Gastrocnemius medialis (tissue), 4 donors: ENCODE results near the gene ARHGAP10. TPM values are rescaled to one million over a fixed set of nuclear protein-coding genes. Genes with fewer than 3 reads are reported as not detected.

Experiments used
- ATAC-seq, 2 donors: fragments of 150-250 bp; one replicate each; pipeline ENCODE4 v1.9.1; 2016
- DNase-seq, 2 donors: peaks; one replicate each; pipeline ENCODE4 v3.0.0-alpha.2; 2019
- H3K27ac ChIP-seq, 4 donors: fragments of 200-600 bp; sonication (generic); 1 replicate in 1 of 4; 2 replicates in 3 of 4; pipeline ENCODE4 v1.5.1; 2016 to 2018; ENCODE audit warnings: mild to moderate bottlenecking in 2 of 4, moderate library complexity in 1 of 4
- H3K27me3 ChIP-seq, 3 donors: fragments of 200-600 bp; sonication (generic) in 2 of 3; 1 replicate in 1 of 3; 2 replicates in 2 of 3; pipeline versions ENCODE4 v1.5.1 to v1.6.0; 2016 to 2019; ENCODE audit warnings: mild to moderate bottlenecking in 1 of 3, moderate library complexity in 1 of 3
- H3K36me3 ChIP-seq, 2 donors: fragments of 200-600 bp; sonication (generic) in 1 of 2; one replicate each; pipeline ENCODE4 v1.5.1; 2017 to 2018
- H3K4me1 ChIP-seq, 2 donors: fragments of 200-600 bp; sonication (generic) in 1 of 2; one replicate each; pipeline ENCODE4 v1.5.1; 2016 to 2017; ENCODE audit warnings: mild to moderate bottlenecking in 2 of 2
- H3K4me3 ChIP-seq, 4 donors: fragments of 200-600 bp; sonication (generic) in 3 of 4; 1 replicate in 1 of 4; 2 replicates in 3 of 4; pipeline ENCODE4 v1.5.1; 2016 to 2019; ENCODE audit warnings: mild to moderate bottlenecking in 2 of 4
- H3K9me3 ChIP-seq, 3 donors: fragments of 200-600 bp; sonication (generic) in 2 of 3; 1 replicate in 1 of 3; 2 replicates in 2 of 3; pipeline ENCODE4 v1.5.1; 2016 to 2019
- POLR2A ChIP-seq, 2 donors: fragments of 450-650 bp; IDR thresholded peaks; one replicate each; pipeline ENCODE4 v1.6.1; 2017; ENCODE audit warnings: antibody characterized with exemption in 2 of 2, mild to moderate bottlenecking in 2 of 2, moderate library complexity in 2 of 2
- in situ Hi-C, 4 donors: fragments of 200-750 bp; cut with MboI; loops; one replicate each; pipeline versions ENCODE4 v1.15.0 to v1.8.0; 2017; ENCODE audit warnings: low sequenced_read_pairs in 4 of 4
- intact Hi-C: fragments of 100-400 bp; cut with DNase I; formaldehyde crosslinking; loops from one replicate; pipeline ENCODE4 v1.15.1; 2023; ENCODE audit warnings: low total_unique reads
- total RNA-seq, 4 donors: library from RNA; depleted of rRNA; stranded (reverse); fragments of >200 nt; gene quantifications; one replicate each; pipeline versions ENCODE4 v1.1.0 to v1.2.3, GENCODE V29; 2016
- TF ChIP-seq, protein P1 (sequence below), 5 experiments: fragments of 450-650 bp in 3 of 5; fragments of 200-600 bp in 2 of 5; sonication (generic) in 2 of 5; IDR thresholded peaks in 4 of 5; conservative IDR thresholded peaks in 1 of 5; 1 replicate in 4 of 5; 2 replicates in 1 of 5; pipeline ENCODE4 v1.5.1; 2016 to 2019; ENCODE audit warnings: antibody characterized with exemption in 5 of 5, mild to moderate bottlenecking in 3 of 5, moderate library complexity in 3 of 5

The ARHGAP10 gene
- total RNA-seq, 4 donors from 2014 or later: 22.1 to 34.6 (median 28.0) TPM

DNA sequence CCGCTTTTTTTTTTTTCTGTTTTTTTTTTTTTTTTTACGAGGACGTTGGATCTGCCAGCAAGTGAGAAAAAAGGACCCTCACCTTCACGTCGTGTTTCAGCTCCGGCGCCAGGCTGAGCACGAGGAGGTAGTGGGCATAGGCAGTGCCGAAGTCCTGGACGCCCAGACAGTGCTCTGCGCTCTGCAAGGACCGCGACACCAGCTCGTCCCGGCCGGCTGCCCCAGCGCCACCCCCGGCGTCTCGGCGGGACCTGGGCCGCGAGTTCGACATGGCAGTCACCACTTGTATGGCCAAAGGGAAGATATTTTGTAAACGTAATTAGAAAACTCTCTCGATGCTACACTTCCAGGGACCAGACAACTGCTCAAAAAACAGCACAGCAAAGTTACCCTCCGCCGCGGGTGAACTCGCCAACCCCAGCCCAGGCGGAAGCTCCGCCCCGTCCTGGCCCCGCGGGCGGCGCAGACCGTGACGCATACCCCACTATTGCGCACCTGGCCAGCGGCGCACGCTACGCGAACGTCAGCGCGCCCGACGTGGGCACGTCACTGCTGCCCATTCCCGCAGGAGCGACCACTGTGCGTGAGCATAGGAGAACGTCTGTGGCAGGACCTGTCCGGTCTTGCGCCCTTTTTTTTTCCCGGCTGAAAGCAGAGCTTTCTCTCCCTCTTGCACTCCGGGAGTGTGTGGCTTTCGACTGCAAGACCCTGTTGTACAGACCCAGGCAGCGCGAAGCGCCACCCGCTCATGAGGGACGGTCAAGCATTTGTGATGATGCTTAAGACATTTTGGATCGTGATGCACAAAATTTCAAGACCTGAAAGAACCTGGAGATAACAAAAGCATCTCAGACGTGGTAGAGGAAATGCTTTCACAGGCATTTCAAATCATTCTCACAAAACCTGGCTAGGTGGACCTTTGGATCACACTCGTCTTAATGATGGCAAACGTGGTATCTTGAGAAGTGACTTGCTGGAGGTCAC is 47.9 kb upstream of the ARHGAP10 start, which contains the start of gene PRMT9:
PRMT9 (minus strand) TSS at position 447 of the 984 bp plus-strand sequence; CDS start at position 271, 176 bp downstream.
- Histone ChIP-seq H3K27me3 (no peaks in the 10 kb centered on the region), H3K4me1 (peaks cover 19 to 20% of the 10 kb centered on the region in 2 donors), H3K9me3 (no peaks in the 10 kb centered on the region), H3K36me3 (no peaks in the 10 kb centered on the region), H3K4me3 (peak within 1 kb of the TSS; percentile 67 to 93 (median 90)), H3K27ac (peak within 1 kb of the TSS; percentile 90 to 97 (median 93))
- intact Hi-C loops: loop anchor here (1.0 to 5.0 kb wide), 3 partner anchors 67 to 758 kb away; partner anchors contain the start of genes NR3C2 and TMEM184C
- TF ChIP-seq, protein P1, sequence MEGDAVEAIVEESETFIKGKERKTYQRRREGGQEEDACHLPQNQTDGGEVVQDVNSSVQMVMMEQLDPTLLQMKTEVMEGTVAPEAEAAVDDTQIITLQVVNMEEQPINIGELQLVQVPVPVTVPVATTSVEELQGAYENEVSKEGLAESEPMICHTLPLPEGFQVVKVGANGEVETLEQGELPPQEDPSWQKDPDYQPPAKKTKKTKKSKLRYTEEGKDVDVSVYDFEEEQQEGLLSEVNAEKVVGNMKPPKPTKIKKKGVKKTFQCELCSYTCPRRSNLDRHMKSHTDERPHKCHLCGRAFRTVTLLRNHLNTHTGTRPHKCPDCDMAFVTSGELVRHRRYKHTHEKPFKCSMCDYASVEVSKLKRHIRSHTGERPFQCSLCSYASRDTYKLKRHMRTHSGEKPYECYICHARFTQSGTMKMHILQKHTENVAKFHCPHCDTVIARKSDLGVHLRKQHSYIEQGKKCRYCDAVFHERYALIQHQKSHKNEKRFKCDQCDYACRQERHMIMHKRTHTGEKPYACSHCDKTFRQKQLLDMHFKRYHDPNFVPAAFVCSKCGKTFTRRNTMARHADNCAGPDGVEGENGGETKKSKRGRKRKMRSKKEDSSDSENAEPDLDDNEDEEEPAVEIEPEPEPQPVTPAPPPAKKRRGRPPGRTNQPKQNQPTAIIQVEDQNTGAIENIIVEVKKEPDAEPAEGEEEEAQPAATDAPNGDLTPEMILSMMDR (IDR thresholded peaks at IDR 0.05 in 4 of 5, conservative IDR thresholded peaks at IDR 0.05 in 1 of 5): no peak
- TF ChIP-seq POLR2A (IDR thresholded peaks at IDR 0.05): peak; percentile 84 to 85
- ATAC-seq: peak; percentile 94 to 95
- in situ Hi-C loops: no loop called here
- peak; percentile 75 to 88 for DNase-seq

GRCh38 chr4:147689067-147689466 is 42.8 kb upstream of the ARHGAP10 start:
- Histone ChIP-seq H3K4me1 (peaks cover 4 to 6% of the 10 kb centered on the region in 2 donors), H3K4me3 (no peak overlapping the region), H3K27ac (no peak overlapping the region), H3K9me3 (no peaks in the 10 kb centered on the region), H3K27me3 (no peaks in the 10 kb centered on the region), H3K36me3 (no peaks in the 10 kb centered on the region)
- no peak for TF ChIP-seq POLR2A (IDR thresholded peaks at IDR 0.05)
- TF ChIP-seq, protein P1 (IDR thresholded peaks at IDR 0.05 in 4 of 5, conservative IDR thresholded peaks at IDR 0.05 in 1 of 5): no peak
- intact Hi-C loops: no loop called here
- in situ Hi-C loops: no loop called here
- ATAC-seq (no peak), DNase-seq (no peak)

DNA sequence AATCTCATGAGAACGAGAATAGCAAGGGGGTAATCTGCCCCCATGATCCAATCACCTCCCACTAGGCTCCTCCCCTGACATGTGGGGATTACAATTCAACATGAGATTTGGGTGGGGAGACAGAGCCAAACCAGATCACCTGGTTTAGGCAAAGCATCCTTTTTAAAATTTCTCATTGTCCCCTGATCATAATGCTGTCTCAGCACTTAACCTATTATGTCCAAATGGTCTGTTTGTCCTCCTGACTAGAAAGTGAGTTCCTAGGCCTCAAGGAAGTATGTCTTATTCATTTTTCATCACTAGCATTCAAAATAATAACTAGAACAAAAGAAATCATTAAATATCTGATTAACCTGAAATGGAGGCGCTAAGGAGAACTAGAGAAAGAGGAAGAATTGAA is 40.1 kb upstream of the ARHGAP10 start:
- in situ Hi-C loops: no loop called here

GRCh38 chr4:147693218-147693617 is 38.7 kb upstream of the ARHGAP10 start:
- Histone ChIP-seq H3K27ac (no peak overlapping the region), H3K9me3 (no peaks in the 10 kb centered on the region), H3K4me1 (no peaks in the 10 kb centered on the region), H3K27me3 (no peaks in the 10 kb centered on the region), H3K4me3 (no peak overlapping the region), H3K36me3 (no peaks in the 10 kb centered on the region)
- TF ChIP-seq POLR2A (IDR thresholded peaks at IDR 0.05): no peak
- TF ChIP-seq, protein P1 (IDR thresholded peaks at IDR 0.05 in 4 of 5, conservative IDR thresholded peaks at IDR 0.05 in 1 of 5): no peak
- DNase-seq (no peak), ATAC-seq (no peak)
- in situ Hi-C loops: no loop called here
- intact Hi-C loops: no loop called here

More for the DNA sequence above, 40.1 kb upstream of the ARHGAP10 start:
- no peak overlapping the region for H3K27ac ChIP-seq
- no peaks in the 10 kb centered on the region for H3K4me1 ChIP-seq
- no peaks in the 10 kb centered on the region for H3K9me3 ChIP-seq
- ATAC-seq (no peak), DNase-seq (no peak)
- intact Hi-C loops: no loop called here
- H3K4me3 ChIP-seq: no peak overlapping the region
- no peaks in the 10 kb centered on the region for H3K27me3 ChIP-seq
- TF ChIP-seq, protein P1 (IDR thresholded peaks at IDR 0.05 in 4 of 5, conservative IDR thresholded peaks at IDR 0.05 in 1 of 5): no peak
- TF ChIP-seq POLR2A (IDR thresholded peaks at IDR 0.05): no peak
- H3K36me3 ChIP-seq: no peaks in the 10 kb centered on the region
